Fibroblast of villous mesenchyme (primary cell): ENCODE data around the gene PAK4. TPM values are rescaled to one million over a fixed set of nuclear protein-coding genes. Genes with fewer than 3 reads are reported as not detected.
"Not testable (repeated sequence)": the region's sequence is repeated elsewhere in the genome, so short reads cannot be mapped to it uniquely, and the experiment has no call there.

ENCODE experiments used
- DNase-seq: peaks from one replicate; pipeline ENCODE4 v3.0.0-alpha.2; 2010; ENCODE audit warnings: low read depth
- H3K4me3 ChIP-seq: 2 replicates; pipeline ENCODE4 v1.5.1; 2011; ENCODE audit warnings: low read depth, mild to moderate bottlenecking, low read length
- CTCF ChIP-seq: IDR thresholded peaks from 2 replicates; pipeline ENCODE4 v1.5.1; 2012; ENCODE audit warnings: low read depth, mild to moderate bottlenecking, low read length; ENCODE audit not compliant: insufficient read depth
- total RNA-seq: library from RNA; depleted of rRNA; stranded (reverse); fragments of >200 nt; gene quantifications from 2 replicates; pipeline ENCODE4 v1.2.3, GENCODE V29; 2012

Gene PAK4
- total RNA-seq, 1 donor, result 9.5 TPM

- no peak for DNase-seq
- TF ChIP-seq CTCF, result no peak
Observed at GRCh38 chr19:39090881-39091280, 34.7 kb upstream of the PAK4 start.

GRCh38 chr19:39095799-39096540 is 29.6 kb upstream of the PAK4 start:
- DNase-seq, H3K4me3 ChIP-seq: not testable (repeated sequence)

More at GRCh38 chr19:39090881-39091280, 34.7 kb upstream of the PAK4 start:
- no peak overlapping the region for H3K4me3 ChIP-seq

- TF ChIP-seq CTCF, result no peak
- DNase-seq, result no peak
- no peak overlapping the region for H3K4me3 ChIP-seq
Observed at GRCh38 chr19:39097299-39097698, 28.3 kb upstream of the PAK4 start.

- H3K4me3 ChIP-seq, result no peak overlapping the region
- TF ChIP-seq CTCF, result no peak
- no peak for DNase-seq
Observed at GRCh38 chr19:39097721-39098120, 27.9 kb upstream of the PAK4 start.

GRCh38 chr19:39098365-39099269 is 27.0 kb upstream of the PAK4 start:
- H3K4me3 ChIP-seq, result no peak overlapping the region
- DNase-seq, result no peak
- no peak for TF ChIP-seq CTCF

GRCh38 chr19:39099341-39099740 is 26.2 kb upstream of the PAK4 start:
- no peak overlapping the region for H3K4me3 ChIP-seq
- no peak for TF ChIP-seq CTCF
- no peak for DNase-seq

- TF ChIP-seq CTCF, result no peak
- DNase-seq, result no peak
- no peak overlapping the region for H3K4me3 ChIP-seq
Observed at GRCh38 chr19:39100500-39101166, 25.0 kb upstream of the PAK4 start.
